ENCODE data around the gene SORCS3.

SORCS3 gene

GRCh38 chr10:104867966-104868598, 227.0 kb downstream of the SORCS3 start:
- no peak for DNase-seq

DNA sequence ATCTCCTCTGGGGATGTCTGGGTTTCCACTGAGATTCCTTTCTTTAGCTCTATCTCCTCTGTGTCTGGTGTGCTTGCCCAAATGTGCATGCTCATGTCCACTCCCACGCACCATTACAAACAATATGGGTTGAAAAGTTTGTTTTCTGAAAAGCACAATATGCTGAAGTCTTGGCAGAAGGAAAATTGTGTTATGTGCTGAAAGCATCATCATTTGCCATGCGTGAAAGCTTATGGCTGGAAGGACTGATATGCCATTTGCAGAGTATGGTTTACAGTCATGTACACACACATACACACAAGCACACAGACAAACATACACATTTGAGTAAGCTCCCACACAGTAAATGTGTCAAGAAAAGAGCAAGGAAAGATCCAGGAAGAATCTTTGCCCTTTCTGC, 231.6 kb downstream of the SORCS3 start:
- no peak for DNase-seq

DNA sequence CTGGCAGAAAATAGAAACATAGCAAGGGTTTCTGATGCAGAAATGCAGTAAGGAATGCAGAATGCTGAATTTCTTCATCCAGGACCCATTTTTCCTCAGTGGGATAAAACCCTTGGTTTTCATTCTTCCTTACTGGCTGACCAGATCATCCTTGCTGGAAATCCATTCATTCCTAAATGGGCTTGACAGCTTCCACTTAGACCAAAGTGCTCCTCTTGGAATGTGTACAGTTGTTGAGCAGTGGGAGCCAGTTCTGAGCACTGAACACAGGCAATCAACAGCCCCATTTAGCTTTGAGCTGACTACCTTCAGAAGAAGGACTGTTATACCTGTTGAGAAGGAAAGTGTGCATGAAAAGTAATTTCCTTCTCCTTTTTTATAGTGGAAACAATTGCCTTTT, 232.1 kb downstream of the SORCS3 start:
- DNase-seq = no peak

DNA sequence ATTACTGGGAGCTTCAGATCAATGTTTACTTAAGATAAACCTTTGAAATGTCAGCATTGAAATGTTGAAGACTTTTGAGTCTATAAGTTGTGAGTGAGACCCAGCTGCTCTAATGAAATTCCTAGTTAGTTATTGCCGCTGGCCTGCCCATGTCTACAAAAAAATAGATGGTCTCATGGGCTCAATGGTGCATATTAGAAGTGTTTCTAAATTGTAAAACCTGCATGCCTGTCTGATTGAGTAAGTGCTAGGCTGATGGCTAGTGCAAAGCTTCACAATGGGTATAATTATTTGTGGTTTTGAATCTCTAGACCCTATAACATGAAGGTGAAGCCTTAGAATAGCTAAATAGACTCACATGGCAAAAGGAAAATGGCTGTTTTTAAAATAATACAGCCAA, 234.5 kb downstream of the SORCS3 start:
- DNase-seq = no peak

DNA sequence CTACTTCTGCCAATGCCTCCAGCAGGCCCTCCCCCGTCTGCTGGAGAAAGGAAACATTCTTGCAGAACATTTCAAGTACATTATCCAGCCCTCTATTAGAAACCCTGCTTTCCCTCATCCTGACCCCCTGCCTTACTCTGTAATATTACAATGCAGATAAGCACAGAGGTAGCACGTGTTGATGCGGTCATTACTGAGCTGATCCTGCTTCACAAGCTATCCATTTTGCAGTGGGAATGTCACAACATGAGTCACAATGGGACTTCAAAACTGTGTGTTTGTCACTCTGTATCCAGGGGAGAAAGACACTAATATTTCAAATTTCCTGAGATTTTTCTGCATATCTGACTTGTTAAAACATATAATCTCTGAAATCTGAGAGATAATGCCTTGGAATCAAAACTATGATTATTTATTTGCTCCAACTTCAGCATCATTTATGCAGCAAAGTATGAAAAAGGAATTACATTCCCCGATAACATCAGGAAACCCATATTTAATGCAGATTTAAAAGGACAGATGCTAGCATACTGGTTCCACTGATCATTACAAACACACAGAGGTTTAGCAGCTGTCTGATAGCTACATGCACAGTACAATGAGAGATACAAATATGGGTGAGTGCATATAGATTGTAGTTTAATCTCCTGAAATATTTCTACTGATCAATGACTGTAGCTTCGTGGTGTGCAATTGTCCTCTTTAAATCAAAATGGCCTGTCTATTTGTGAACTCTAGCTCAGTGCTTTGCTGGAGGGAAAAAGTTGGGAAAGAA, 239.7 kb downstream of the SORCS3 start:
- no peak for DNase-seq

DNA sequence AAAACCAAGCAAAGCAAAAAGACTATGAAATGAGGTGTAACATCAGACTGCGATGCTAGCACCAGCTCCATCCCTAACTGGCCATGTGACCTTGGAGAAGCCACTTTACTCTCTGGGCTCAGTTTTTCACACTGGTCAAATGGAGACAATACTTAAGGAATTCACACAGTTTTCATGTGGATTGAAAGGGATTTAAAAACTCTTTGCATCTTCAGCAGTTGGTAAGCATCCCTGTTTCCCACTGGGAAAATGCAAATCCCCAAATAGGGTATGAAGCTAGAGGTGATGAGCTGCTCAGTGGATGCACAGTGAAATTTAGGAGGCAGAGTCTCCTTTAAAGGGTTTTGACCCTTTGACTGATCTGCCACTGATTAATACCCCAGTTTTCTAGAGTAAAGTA, 240.7 kb downstream of the SORCS3 start:
- no peak for DNase-seq

- no peak for DNase-seq
These were observed 252.0 kb downstream of the SORCS3 start for GRCh38 chr10:104892879-104893617.

DNA sequence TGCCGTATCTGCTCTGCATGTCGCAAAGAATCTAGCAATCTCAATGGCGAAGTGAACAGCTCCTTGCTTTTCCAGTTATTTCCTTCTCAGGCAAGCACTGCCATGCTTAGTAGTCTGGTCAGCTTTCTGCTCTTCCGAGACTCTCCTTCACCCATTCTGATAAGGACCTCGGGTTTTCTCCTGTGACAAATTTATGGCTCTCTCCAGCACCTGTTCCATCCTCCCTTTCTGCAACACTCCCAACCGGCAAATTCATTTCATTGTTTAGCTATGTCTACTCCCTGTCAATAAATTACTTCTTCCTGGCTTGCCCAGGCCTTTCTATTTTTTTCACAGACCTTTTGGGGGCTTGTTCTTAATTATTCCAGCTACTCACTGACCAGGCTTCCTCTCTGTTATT, 252.6 kb downstream of the SORCS3 start:
- DNase-seq = no peak

- no peak for DNase-seq
These were observed 253.6 kb downstream of the SORCS3 start for GRCh38 chr10:104894681-104895080.

DNA sequence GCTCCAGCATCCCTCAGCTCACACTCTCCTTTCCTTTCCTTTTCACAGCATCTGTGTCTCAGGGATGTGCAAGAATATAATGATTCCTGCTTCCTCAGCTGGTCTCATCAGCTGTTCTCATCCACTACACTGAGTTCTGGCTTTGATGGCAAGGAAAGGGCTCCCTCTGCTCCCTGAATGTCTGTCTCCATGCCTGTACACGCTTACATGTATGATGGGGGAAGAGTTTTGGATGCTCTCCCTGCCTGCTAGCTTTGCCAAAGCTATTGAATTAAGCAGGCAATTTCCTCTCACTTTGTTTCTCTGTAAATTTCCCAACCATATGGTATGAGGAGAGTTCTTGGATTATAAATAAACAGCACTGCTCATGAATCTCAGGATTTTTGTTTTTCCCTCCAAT, 254.5 kb downstream of the SORCS3 start:
- no peak for DNase-seq

GRCh38 chr10:104895981-104896380, 254.9 kb downstream of the SORCS3 start:
- no peak for DNase-seq

GRCh38 chr10:104897696-104898095, 256.6 kb downstream of the SORCS3 start:
- DNase-seq = no peak

GRCh38 chr10:104899779-104900178, 258.7 kb downstream of the SORCS3 start:
- no peak for DNase-seq

DNA sequence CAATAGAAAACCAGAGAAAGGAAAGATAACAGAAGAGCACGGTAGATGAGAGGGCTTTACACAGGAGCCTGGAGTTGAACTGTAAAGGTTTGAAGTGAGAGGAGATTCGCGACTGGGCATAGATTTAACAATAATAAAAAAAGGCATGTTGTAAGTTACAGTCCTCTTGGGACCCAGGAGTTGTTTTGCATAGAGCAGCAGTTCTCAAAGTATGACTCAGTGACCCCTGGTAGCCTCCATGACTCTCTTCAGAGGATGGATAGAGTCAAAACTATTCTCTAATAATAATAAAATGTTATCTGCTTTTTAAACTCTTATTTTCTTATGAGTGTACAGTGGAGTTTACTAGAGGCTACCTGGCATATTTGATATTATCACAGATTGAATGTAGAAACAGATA, 262.3 kb downstream of the SORCS3 start:
- no peak for DNase-seq

DNA sequence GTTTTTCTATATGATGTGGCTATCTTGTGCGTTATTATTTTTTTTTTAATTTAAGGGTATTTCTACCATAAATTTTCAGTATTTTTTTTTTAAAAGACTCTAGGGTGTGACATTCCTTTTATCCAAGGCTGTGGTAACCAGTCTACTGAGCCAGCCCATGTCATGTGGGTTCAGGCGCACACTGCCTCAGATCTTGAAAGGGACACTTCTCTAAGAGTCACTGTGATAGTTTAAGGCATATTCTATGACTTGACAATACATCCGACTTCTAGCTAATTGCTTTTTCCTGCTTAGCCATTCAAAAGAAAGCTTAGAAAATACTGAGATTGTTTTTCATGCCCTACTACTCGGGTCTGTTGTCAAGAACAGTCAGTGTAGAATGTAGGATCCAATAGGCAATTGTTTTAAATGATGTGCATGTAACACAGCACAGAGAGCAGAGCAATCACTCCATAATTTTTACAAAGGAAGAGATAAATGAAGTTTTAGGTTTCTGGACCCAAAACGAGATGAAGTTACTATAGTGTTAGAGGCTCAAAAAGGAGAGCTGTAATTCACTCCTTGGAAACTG, 263.7 kb downstream of the SORCS3 start:
- no peak for DNase-seq

DNA sequence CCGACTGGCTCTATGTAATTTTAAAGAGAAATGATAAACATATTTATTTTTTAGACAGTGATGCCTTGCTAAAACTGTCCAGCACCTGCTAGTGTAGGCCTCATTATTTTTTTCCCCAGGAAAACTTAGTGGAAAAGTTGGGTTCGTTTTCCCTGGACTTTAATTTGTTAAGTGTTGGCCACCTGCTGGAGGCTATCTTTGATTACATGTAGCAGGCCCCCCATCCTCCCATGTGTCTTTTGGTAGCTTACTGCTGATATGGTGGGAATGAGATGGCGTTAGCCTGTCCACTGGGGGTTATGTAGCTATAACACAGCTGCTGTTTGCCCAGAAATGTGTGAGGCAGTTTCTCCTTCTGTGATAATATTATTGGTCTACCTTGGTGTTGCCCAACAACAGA, 265.0 kb downstream of the SORCS3 start:
- no peak for DNase-seq

DNA sequence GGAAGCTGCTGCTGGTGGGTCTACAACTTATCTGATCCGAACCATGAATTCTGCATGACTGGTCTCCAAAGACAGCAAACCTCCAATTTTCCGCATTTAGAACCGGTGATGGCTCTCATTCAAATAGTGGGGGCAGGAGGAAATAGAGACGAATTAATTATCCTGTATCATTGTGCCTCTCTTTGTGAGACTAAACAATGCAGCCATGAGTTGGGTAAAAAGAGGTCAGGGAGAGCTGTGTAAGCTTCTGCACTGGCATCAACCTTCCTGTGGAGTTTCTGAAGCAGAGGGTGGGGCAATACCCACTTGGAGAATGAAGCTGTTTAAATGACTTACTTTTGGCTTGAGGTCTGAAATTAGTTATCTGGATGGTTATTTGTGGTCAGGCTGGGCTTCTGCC, 266.4 kb downstream of the SORCS3 start:
- DNase-seq = no peak

GRCh38 chr10:104908581-104908980, 267.5 kb downstream of the SORCS3 start:
- DNase-seq = no peak

GRCh38 chr10:104910712-104911111, 269.6 kb downstream of the SORCS3 start:
- no peak for DNase-seq

- no peak for DNase-seq
These were observed 272.3 kb downstream of the SORCS3 start for GRCh38 chr10:104913390-104913789.

DNA sequence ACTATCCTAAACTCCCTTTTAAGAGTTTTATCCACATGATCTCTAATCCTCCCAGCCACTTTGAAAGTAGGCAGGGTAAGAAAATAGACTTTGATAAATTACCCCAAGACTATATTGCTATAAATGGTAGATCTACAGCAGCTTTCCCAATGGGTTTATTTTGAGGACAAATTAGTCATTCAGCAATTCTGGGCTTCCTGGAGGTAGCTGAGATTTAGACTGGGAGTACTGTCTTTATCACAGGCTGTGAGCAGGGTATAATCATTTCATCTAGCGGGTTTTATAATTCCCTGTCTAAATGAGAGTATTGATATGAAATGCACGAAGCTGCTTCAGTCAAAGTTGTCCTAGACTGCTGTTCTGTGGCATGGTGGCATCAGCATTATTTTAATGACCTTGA, 279.4 kb downstream of the SORCS3 start:
- DNase-seq = no peak

GRCh38 chr10:104921763-104922162, 280.7 kb downstream of the SORCS3 start:
- no peak for DNase-seq

DNA sequence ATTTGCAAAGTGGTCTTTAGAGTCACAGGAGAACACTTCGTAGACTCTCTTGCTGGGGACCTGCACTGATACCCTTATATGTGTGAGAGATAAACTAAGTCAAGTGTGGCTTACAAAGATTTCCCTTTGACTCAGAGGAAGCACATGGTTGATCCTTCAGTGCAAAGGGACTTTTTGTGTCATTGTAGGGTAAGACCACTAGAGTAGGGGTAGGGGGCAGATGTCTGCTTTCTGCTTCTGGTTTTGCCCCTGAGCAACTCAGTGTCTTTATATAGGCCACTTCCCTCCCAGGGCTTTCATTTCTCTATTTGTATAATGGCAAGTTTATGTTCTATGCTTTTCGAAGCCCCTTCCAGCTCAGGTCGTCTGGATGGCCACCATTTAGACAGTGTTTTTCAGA, 281.7 kb downstream of the SORCS3 start:
- no peak for DNase-seq

DNA sequence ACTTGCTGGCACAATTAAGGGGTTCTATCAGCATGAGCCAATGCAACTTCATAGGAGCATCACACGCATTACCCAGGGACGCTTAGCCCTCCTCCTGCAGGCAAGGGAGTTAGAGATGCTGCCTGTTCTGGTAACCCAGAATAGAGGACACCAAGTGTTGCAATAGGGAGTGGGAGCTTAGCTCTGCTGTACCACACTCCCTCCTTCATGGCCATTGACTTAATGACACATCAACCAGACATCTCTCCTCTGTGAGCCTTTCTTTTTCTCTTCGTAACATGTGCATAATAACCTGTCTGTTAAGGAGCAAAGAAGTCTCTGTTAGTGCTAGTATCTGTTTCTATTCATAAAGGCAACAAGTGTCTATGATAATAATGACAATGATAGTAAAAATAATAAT, 282.4 kb downstream of the SORCS3 start:
- no peak for DNase-seq
